HCT116 (cell line): ENCODE data around the gene TRIM14. TPM values are rescaled to one million over a fixed set of nuclear protein-coding genes. Genes with fewer than 3 reads are reported as not detected.
A peak's percentile ranks its signal among the peaks of the same experiment; 100 is the strongest.
"Not testable (repeated sequence)": the region's sequence is repeated elsewhere in the genome, so short reads cannot be mapped to it uniquely, and the experiment has no call there.

Experiments used
- ATAC-seq: fragments of 200-7000 bp; cut with Tn5 transposase; 2 replicates; pipeline ENCODE4 v1.9.1; 2020; ENCODE audit warnings: mild to moderate bottlenecking, moderate library complexity
- BruUV-seq: library from RNA; stranded (reverse); fragments of 400-500 nt; replicated peaks from 2 replicates; lab custom pipeline; 2021; lab: Mats Ljungman, UMichigan
- CTCF ChIA-PET: fragments of 300-600 bp; sonication (Branson Sonifier 250); formaldehyde crosslinking; loops from one replicate; lab custom pipeline; 2021; ENCODE audit warnings: antibody characterized with exemption; lab: Charles Lee
- POLR2A ChIA-PET: fragments of 300-600, 350-600 bp; sonication (Branson Sonifier 250); formaldehyde crosslinking; loops from one replicate; lab custom pipeline; 2021; ENCODE audit warnings: antibody characterized with exemption; lab: Charles Lee
- RAD21 ChIA-PET, 2 experiments: fragments of 300-600 bp; sonication (Branson Sonifier 250); formaldehyde crosslinking; loops; one replicate each; lab custom pipeline; 2023; ENCODE audit warnings: low total read pairs in 2 of 2; ENCODE audit not compliant: uncharacterized antibody in 2 of 2, unreplicated experiment in 2 of 2, low non-redundant PET in 1 of 2; lab: Charles Lee
- DNase-seq: peaks from one replicate; pipeline ENCODE4 v3.0.0-alpha.2; 2010; ENCODE audit warnings: low read depth, low spot score
- H2AFZ ChIP-seq: fragments of 200-600 bp; shearing (Covaris generic), sonication (generic); 2 replicates; pipeline ENCODE4 v1.6.1; 2017; ENCODE audit warnings: low read depth, mixed run types, mixed read lengths, antibody characterized with exemption, low read length; ENCODE audit not compliant: poor library complexity, severe bottlenecking
- H3K27ac ChIP-seq: 2 replicates; pipeline ENCODE4 v1.5.1; 2012; ENCODE audit warnings: low read depth, low read length
- H3K27me3 ChIP-seq: fragments of 200-600 bp; sonication (generic); 2 replicates; pipeline ENCODE4 v1.6.1; 2016; ENCODE audit warnings: mixed run types, low read length, mixed read lengths; ENCODE audit not compliant: insufficient read depth
- H3K36me3 ChIP-seq, 2 experiments: fragments of 200-500 bp in 1 of 2; fragments of 200-600 bp in 1 of 2; sonication (Bioruptor generic) in 1 of 2; sonication (generic) in 1 of 2; 2 replicates each; pipeline versions ENCODE4 v1.5.1 to v1.6.1; 2014 to 2016; ENCODE audit warnings: low read length in 2 of 2, inconsistent platforms in 1 of 2, mixed read lengths in 1 of 2, mixed run types in 1 of 2; ENCODE audit not compliant: insufficient read depth in 2 of 2, control insufficient read depth in 1 of 2
- H3K4me1 ChIP-seq, 2 experiments: fragments of 200-600 bp in 1 of 2; sonication (generic) in 1 of 2; 2 replicates each; pipeline versions ENCODE4 v1.5.1 to v1.6.1; 2012 to 2017; ENCODE audit warnings: low read length in 2 of 2, inconsistent platforms in 1 of 2, mild to moderate bottlenecking in 1 of 2, mixed read lengths in 1 of 2, mixed run types in 1 of 2, moderate library complexity in 1 of 2; ENCODE audit not compliant: insufficient read depth in 2 of 2, control insufficient read depth in 1 of 2
- H3K4me2 ChIP-seq: fragments of 200-600 bp; sonication (generic); 2 replicates; pipeline ENCODE4 v1.6.1; 2017; ENCODE audit warnings: mixed run types, low read length, mixed read lengths
- H3K4me3 ChIP-seq, 2 experiments: fragments of 200-600 bp in 1 of 2; sonication (generic) in 1 of 2; replicated peaks in 1 of 2; 2 replicates each; pipeline ENCODE4 v1.5.1; 2011 to 2016; ENCODE audit warnings: low read length in 2 of 2, control low read depth in 1 of 2, low read depth in 1 of 2, mild to moderate bottlenecking in 1 of 2, mixed read lengths in 1 of 2, mixed run types in 1 of 2
- H3K79me2 ChIP-seq: fragments of 200-600 bp; sonication (generic); 2 replicates; pipeline ENCODE4 v1.6.1; 2017; ENCODE audit warnings: mild to moderate bottlenecking, mixed run types, low read length, moderate library complexity, mixed read lengths; ENCODE audit not compliant: insufficient read depth
- H3K9ac ChIP-seq: fragments of 200-600 bp; sonication (generic); 2 replicates; pipeline ENCODE4 v1.6.1; 2016; ENCODE audit warnings: low read length, mixed read lengths
- H3K9me2 ChIP-seq: fragments of 200-600 bp; sonication (generic), shearing (Covaris generic); 2 replicates; pipeline ENCODE4 v1.6.1; 2017; ENCODE audit warnings: mixed run types, mild to moderate bottlenecking, moderate library complexity; ENCODE audit not compliant: insufficient read depth
- H3K9me3 ChIP-seq, 2 experiments: fragments of 200-500 bp in 1 of 2; fragments of 200-600 bp in 1 of 2; sonication (Bioruptor generic) in 1 of 2; sonication (generic) in 1 of 2; 2 replicates each; pipeline ENCODE4 v1.6.1; 2014 to 2017; ENCODE audit warnings: low read length in 2 of 2, mixed read lengths in 2 of 2, inconsistent platforms in 1 of 2, low read depth in 1 of 2, mild to moderate bottlenecking in 1 of 2, mixed run types in 1 of 2, moderate library complexity in 1 of 2; ENCODE audit not compliant: control insufficient read depth in 1 of 2, insufficient read depth in 1 of 2
- H4K20me1 ChIP-seq: fragments of 200-600 bp; sonication (generic), shearing (Covaris generic); 2 replicates; pipeline ENCODE4 v1.6.1; 2017; ENCODE audit warnings: mixed run types, mild to moderate bottlenecking, moderate library complexity; ENCODE audit not compliant: insufficient read depth
- ATF3 ChIP-seq: IDR thresholded peaks from 2 replicates; pipeline ENCODE4 v1.6.1; 2012
- CEBPB ChIP-seq: IDR thresholded peaks from 2 replicates; pipeline ENCODE4 v1.6.1; 2012; ENCODE audit warnings: low read depth
- EGR1 ChIP-seq: IDR thresholded peaks from 2 replicates; pipeline ENCODE4 v1.6.1; 2012; ENCODE audit warnings: low read depth
- EZH2phosphoT487 ChIP-seq: fragments of 200-600 bp; IDR thresholded peaks from 2 replicates; pipeline ENCODE4 v1.6.1; 2018; ENCODE audit warnings: antibody characterized with exemption, borderline replicate concordance
- POLR2A ChIP-seq: IDR thresholded peaks from 2 replicates; pipeline ENCODE4 v1.7.0; 2011; ENCODE audit warnings: borderline replicate concordance; ENCODE audit not compliant: insufficient read depth, insufficient read length; ENCODE audit errors: extremely low read depth
- POLR2AphosphoS5 ChIP-seq: IDR thresholded peaks from 2 replicates; pipeline ENCODE4 v1.6.1; 2011; ENCODE audit warnings: mild to moderate bottlenecking, low read depth, low read length, moderate library complexity
- RAD21 ChIP-seq: IDR thresholded peaks from 2 replicates; pipeline ENCODE4 v1.6.1; 2012; ENCODE audit warnings: low read depth, mild to moderate bottlenecking
- REST ChIP-seq: IDR thresholded peaks from 2 replicates; pipeline ENCODE4 v1.6.1; 2012; ENCODE audit warnings: low read depth
- SIN3A ChIP-seq: IDR thresholded peaks from 2 replicates; pipeline ENCODE4 v1.6.1; 2012; ENCODE audit warnings: low read depth
- SP1 ChIP-seq: IDR thresholded peaks from 2 replicates; pipeline ENCODE4 v1.6.1; 2012; ENCODE audit warnings: low read depth
- TCF7L2 ChIP-seq: IDR thresholded peaks from 2 replicates; pipeline ENCODE4 v1.7.0; 2011; ENCODE audit warnings: borderline replicate concordance, inconsistent platforms; ENCODE audit not compliant: insufficient read depth, insufficient read length; ENCODE audit errors: extremely low read depth
- YY1 ChIP-seq: IDR thresholded peaks from 2 replicates; pipeline ENCODE4 v1.6.1; 2011; ENCODE audit warnings: low read length, low read depth, moderate library complexity, mild to moderate bottlenecking; ENCODE audit not compliant: insufficient replicate concordance; ENCODE audit errors: extremely low read depth
- ZFX ChIP-seq: fragments of 450-650 bp; IDR thresholded peaks from 2 replicates; pipeline ENCODE4 v1.6.1; 2017
- intact Hi-C: fragments of 100-400 bp; cut with micrococcal nuclease; formaldehyde crosslinking; loops from 2 replicates; pipeline ENCODE4 v1.10.0; 2022
- total RNA-seq: library from RNA; stranded (reverse); gene quantifications from one replicate; pipeline ENCODE4 v1.2.1, GENCODE V29; 2021; ENCODE audit not compliant: unreplicated experiment

The TRIM14 gene
- total RNA-seq, 1 experiment from 2014 or later: 24.4 TPM

- no peaks in the 10 kb centered on the region for H3K79me2 ChIP-seq
- no peak for TF ChIP-seq SP1
- TF ChIP-seq ZFX: no peak
- no peak for TF ChIP-seq EZH2phosphoT487
- TF ChIP-seq CEBPB: no peak
- TF ChIP-seq EGR1: no peak
- no peak for TF ChIP-seq YY1
- no peak for TF ChIP-seq REST
- no peak for TF ChIP-seq TCF7L2
- no peak for TF ChIP-seq ATF3
- no peak for TF ChIP-seq RAD21
- TF ChIP-seq POLR2A: no peak
- TF ChIP-seq SIN3A: no peak
- no peak for TF ChIP-seq POLR2AphosphoS5
- TF ChIP-seq, all 23 proteins: peak for 0
- intact Hi-C loops: no loop called here
- no TSS peak for BruUV-seq
- H3K36me3 ChIP-seq: peaks cover 27 to 37% of the 10 kb centered on the region in 2 experiments
- no peak overlapping the region for H3K4me2 ChIP-seq
- H3K4me3 ChIP-seq: no peak overlapping the region
- DNase-seq: no peak
- no peak overlapping the region for H2AFZ ChIP-seq
- H4K20me1 ChIP-seq: peaks cover 11% of the 10 kb centered on the region; the same call in 1 of the 2 replicates
- peak; percentile 9; the same call in 1 of the 2 replicates for ATAC-seq
- H3K4me1 ChIP-seq: no peaks in the 10 kb centered on the region
- H3K27me3 ChIP-seq: no peaks in the 10 kb centered on the region
- RAD21 ChIA-PET: no interaction called here
- CTCF ChIA-PET: interaction anchor here (1.8 kb wide), 1 partner anchor 14 kb away, joined by 5 read pairs; no protein-coding TSS in a partner anchor
- POLR2A ChIA-PET: no interaction called here
- H3K9me2 ChIP-seq: no peaks in the 10 kb centered on the region
- no peak overlapping the region for H3K27ac ChIP-seq
- H3K9me3 ChIP-seq: no peaks in the 10 kb centered on the region
- H3K9ac ChIP-seq: no peak overlapping the region
Observed at GRCh38 chr9:98020476-98021145, 98.4 kb downstream of the TRIM14 start.

- H3K4me2 ChIP-seq, H3K27me3 ChIP-seq, POLR2A ChIA-PET, H3K4me3 ChIP-seq, H3K9me2 ChIP-seq, H3K4me1 ChIP-seq, intact Hi-C loops, ATAC-seq, H2AFZ ChIP-seq, H3K9ac ChIP-seq, DNase-seq, H3K27ac ChIP-seq, BruUV-seq, H3K79me2 ChIP-seq, RAD21 ChIA-PET, H3K9me3 ChIP-seq: not testable (repeated sequence)
- CTCF ChIA-PET: interaction anchor here (1.8 kb wide), 1 partner anchor 15 kb away, joined by 5 read pairs; no protein-coding TSS in a partner anchor
- peaks cover 33 to 42% of the 10 kb centered on the region in 2 experiments for H3K36me3 ChIP-seq
- H4K20me1 ChIP-seq: peaks cover 11% of the 10 kb centered on the region; the same call in 1 of the 2 replicates
Observed at GRCh38 chr9:98019869-98020268, 99.2 kb downstream of the TRIM14 start.
